ENCODE measurements around the gene MGAT4A. TPM values are rescaled to one million over a fixed set of nuclear protein-coding genes. Genes with fewer than 3 reads are reported as not detected.

The MGAT4A gene
- total and polyA plus RNA-seq, 10 of the 15 experiments (the other 5 are each of a cell fraction or from before 2014, with no cell fraction given) = 4.3 to 23.4 (median 13.6) TPM

- CTCF ChIA-PET = no interaction called here
- no peak for ATAC-seq
- H3K36me3 ChIP-seq (ENCODE audit: control insufficient read depth in 2 of 2, insufficient read depth in 2 of 2, low read length in 1 of 2) = no peaks in the 10 kb centered on the region
- H3K79me2 ChIP-seq (ENCODE audit: control insufficient read depth, insufficient read depth, low read length) = no peaks in the 10 kb centered on the region
- RAD21 ChIA-PET (ENCODE audit: unreplicated experiment) = no interaction called here
- peaks cover 20% of the 10 kb centered on the region for H3K4me1 ChIP-seq (ENCODE audit: control insufficient read depth, insufficient read depth, low read length)
- no peak overlapping the region for H3K4me3 ChIP-seq
- BruUV-seq (replicated peaks) = no TSS peak
- no peak overlapping the region for H3K4me2 ChIP-seq (ENCODE audit: control insufficient read depth, insufficient read depth)
- no peak overlapping the region for H2AFZ ChIP-seq (ENCODE audit: control insufficient read depth, low read depth, low read length)
- WGBS (ENCODE audit: insufficient coverage, insufficient replicate concordance, low lambda C conversion rate, missing lambda C conversion rate) = 58% methylated on average over 1 of the region's 1 CpG
- H3K9me3 ChIP-seq (replicated peaks; ENCODE audit: control insufficient read depth, insufficient read depth, low read length) = no peaks in the 10 kb centered on the region; the same call in 1 of the 3 replicates
- no peak for DNase-seq (ENCODE audit: low read depth, low spot score)
- FAIRE-seq = no peak
- intact Hi-C loops (cut with micrococcal nuclease; ENCODE audit: unreplicated experiment) = no loop called here
- SMC1A ChIA-PET (ENCODE audit: uncharacterized antibody, unreplicated experiment) = no interaction called here
- no peak overlapping the region for H3K27ac ChIP-seq (ENCODE audit: control insufficient read depth, insufficient read depth)
- POLR2A ChIA-PET = no interaction called here
- TF ChIP-seq HDAC2 (IDR thresholded peaks at IDR 0.05) = no peak
- TF ChIP-seq, protein P1, sequence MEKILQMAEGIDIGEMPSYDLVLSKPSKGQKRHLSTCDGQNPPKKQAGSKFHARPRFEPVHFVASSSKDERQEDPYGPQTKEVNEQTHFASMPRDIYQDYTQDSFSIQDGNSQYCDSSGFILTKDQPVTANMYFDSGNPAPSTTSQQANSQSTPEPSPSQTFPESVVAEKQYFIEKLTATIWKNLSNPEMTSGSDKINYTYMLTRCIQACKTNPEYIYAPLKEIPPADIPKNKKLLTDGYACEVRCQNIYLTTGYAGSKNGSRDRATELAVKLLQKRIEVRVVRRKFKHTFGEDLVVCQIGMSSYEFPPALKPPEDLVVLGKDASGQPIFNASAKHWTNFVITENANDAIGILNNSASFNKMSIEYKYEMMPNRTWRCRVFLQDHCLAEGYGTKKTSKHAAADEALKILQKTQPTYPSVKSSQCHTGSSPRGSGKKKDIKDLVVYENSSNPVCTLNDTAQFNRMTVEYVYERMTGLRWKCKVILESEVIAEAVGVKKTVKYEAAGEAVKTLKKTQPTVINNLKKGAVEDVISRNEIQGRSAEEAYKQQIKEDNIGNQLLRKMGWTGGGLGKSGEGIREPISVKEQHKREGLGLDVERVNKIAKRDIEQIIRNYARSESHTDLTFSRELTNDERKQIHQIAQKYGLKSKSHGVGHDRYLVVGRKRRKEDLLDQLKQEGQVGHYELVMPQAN (conservative IDR thresholded peaks at IDR 0.05) = no peak
- no peak overlapping the region for H3K9ac ChIP-seq (ENCODE audit: control insufficient read depth, insufficient read depth, low read length)
- in situ Hi-C loops (cut with MboI) = no loop called here
- H3K27me3 ChIP-seq (replicated peaks in 1 of 2; ENCODE audit: control insufficient read depth in 2 of 2, insufficient read depth in 2 of 2, low read length in 1 of 2) = no peaks in the 10 kb centered on the region
- H4K20me1 ChIP-seq (ENCODE audit: control insufficient read depth, insufficient read depth) = no peaks in the 10 kb centered on the region
Observed at GRCh38 chr2:98751748-98752147, 20.8 kb upstream of the MGAT4A start.

DNA sequence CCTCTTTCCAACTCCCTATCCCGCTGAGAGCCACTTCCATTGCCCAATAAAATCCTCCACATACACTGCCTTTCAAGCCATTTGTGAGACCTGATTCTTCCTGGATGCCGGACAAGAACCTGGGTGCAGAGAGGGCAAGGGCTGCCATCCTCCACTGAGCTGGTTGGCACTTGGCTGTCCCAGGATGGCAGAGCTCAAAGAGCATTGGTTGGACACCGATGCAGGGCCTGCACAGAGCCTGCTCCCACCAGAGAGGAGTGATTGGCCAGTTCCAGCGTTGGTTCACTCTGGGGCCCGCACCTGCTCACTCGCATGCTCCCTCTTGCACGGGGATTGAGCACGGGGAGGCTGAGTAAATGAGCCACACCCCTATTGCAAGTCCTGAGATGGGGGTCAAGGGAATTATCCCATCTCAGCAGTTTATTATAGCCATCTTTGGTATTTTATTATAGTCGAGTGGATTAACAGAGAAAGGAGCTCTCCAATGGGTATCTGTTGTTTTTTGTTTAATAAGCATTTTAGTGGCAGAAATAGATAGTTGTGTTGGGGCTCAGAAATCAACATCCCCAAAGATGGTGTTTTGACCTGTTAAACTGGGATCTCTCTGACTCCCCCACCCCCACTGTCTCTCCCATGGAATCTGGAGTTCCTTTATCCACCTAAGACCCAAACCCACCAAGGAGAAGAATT is 19.8 kb upstream of the MGAT4A start:
- CTCF ChIA-PET = no interaction called here
- H3K9ac ChIP-seq (ENCODE audit: control insufficient read depth, insufficient read depth, low read length) = no peak overlapping the region
- no peak overlapping the region for H3K27ac ChIP-seq (ENCODE audit: control insufficient read depth, insufficient read depth)
- no peak for DNase-seq (ENCODE audit: low read depth, low spot score)
- RAD21 ChIA-PET (ENCODE audit: unreplicated experiment) = no interaction called here
- in situ Hi-C loops (cut with MboI) = no loop called here
- H3K4me3 ChIP-seq = no peak overlapping the region
- no peak overlapping the region for H2AFZ ChIP-seq (ENCODE audit: control insufficient read depth, low read depth, low read length)
- no peaks in the 10 kb centered on the region; the same call in 1 of the 3 replicates for H3K9me3 ChIP-seq (replicated peaks; ENCODE audit: control insufficient read depth, insufficient read depth, low read length)
- BruUV-seq (replicated peaks) = no TSS peak
- SMC1A ChIA-PET (ENCODE audit: uncharacterized antibody, unreplicated experiment) = interaction anchor here (1.3 to 1.4 kb wide), 2 partner anchors 19 to 30 kb away, joined by 5 read pairs; no protein-coding TSS in a partner anchor
- H3K4me1 ChIP-seq (ENCODE audit: control insufficient read depth, insufficient read depth, low read length) = peaks cover 20% of the 10 kb centered on the region
- no peak for ATAC-seq
- H3K79me2 ChIP-seq (ENCODE audit: control insufficient read depth, insufficient read depth, low read length) = no peaks in the 10 kb centered on the region
- no peaks in the 10 kb centered on the region for H4K20me1 ChIP-seq (ENCODE audit: control insufficient read depth, insufficient read depth)
- intact Hi-C loops (cut with micrococcal nuclease; ENCODE audit: unreplicated experiment) = no loop called here
- WGBS (ENCODE audit: insufficient coverage, insufficient replicate concordance, low lambda C conversion rate, missing lambda C conversion rate) = 88% methylated on average over 9 of the region's 9 CpGs
- POLR2A ChIA-PET = no interaction called here
- H3K27me3 ChIP-seq (replicated peaks in 1 of 2; ENCODE audit: control insufficient read depth in 2 of 2, insufficient read depth in 2 of 2, low read length in 1 of 2) = no peaks in the 10 kb centered on the region
- no peak for FAIRE-seq
- no peaks in the 10 kb centered on the region for H3K36me3 ChIP-seq (ENCODE audit: control insufficient read depth in 2 of 2, insufficient read depth in 2 of 2, low read length in 1 of 2)
- no peak overlapping the region for H3K4me2 ChIP-seq (ENCODE audit: control insufficient read depth, insufficient read depth)
- no peak for TF ChIP-seq IKZF1 (conservative IDR thresholded peaks at IDR 0.05)
- TF ChIP-seq PKNOX1 (IDR thresholded peaks at IDR 0.05) = no peak
- no peak for TF ChIP-seq EED (IDR thresholded peaks at IDR 0.05; ENCODE audit: low read depth)
- TF ChIP-seq JUNB (IDR thresholded peaks at IDR 0.05) = no peak
- no peak for TF ChIP-seq SREBF1 (IDR thresholded peaks at IDR 0.05; ENCODE audit: low read length)
- TF ChIP-seq LARP7 (IDR thresholded peaks at IDR 0.05) = no peak
- no peak for TF ChIP-seq EZH2 (IDR thresholded peaks at IDR 0.05; ENCODE audit: borderline replicate concordance, control insufficient read depth, low read depth, low read length)
- TF ChIP-seq, protein P2, sequence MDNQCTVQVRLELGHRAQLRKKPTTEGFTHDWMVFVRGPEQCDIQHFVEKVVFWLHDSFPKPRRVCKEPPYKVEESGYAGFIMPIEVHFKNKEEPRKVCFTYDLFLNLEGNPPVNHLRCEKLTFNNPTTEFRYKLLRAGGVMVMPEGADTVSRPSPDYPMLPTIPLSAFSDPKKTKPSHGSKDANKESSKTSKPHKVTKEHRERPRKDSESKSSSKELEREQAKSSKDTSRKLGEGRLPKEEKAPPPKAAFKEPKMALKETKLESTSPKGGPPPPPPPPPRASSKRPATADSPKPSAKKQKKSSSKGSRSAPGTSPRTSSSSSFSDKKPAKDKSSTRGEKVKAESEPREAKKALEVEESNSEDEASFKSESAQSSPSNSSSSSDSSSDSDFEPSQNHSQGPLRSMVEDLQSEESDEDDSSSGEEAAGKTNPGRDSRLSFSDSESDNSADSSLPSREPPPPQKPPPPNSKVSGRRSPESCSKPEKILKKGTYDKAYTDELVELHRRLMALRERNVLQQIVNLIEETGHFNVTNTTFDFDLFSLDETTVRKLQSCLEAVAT (IDR thresholded peaks at IDR 0.05) = no peak
- no peak for TF ChIP-seq HCFC1 (IDR thresholded peaks at IDR 0.05; ENCODE audit: low read length)
- no peak for TF ChIP-seq STAT3 (IDR thresholded peaks at IDR 0.05; ENCODE audit: low read depth, low read length)
- TF ChIP-seq, protein P3, sequence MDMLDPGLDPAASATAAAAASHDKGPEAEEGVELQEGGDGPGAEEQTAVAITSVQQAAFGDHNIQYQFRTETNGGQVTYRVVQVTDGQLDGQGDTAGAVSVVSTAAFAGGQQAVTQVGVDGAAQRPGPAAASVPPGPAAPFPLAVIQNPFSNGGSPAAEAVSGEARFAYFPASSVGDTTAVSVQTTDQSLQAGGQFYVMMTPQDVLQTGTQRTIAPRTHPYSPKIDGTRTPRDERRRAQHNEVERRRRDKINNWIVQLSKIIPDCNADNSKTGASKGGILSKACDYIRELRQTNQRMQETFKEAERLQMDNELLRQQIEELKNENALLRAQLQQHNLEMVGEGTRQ (IDR thresholded peaks at IDR 0.05; ENCODE audit: borderline replicate concordance, low read depth, low read length) = no peak

All from GM12878 (cell line).